NCI-H446 treated with DMSO at 0.1 percent for 48 hours (cell line): Measurements from ENCODE around the gene COQ5.
A peak's percentile ranks its signal among the peaks of the same experiment; 100 is the strongest.

ENCODE experiments used
- DNase-seq: peaks from one replicate; lab custom pipeline; 2025; lab: John Stamatoyannopoulos, UW

COQ5 gene

GRCh38 chr12:120483621-120484020 lies 45.3 kb downstream of the COQ5 start:
- no peak for DNase-seq

GRCh38 chr12:120481022-120481767 lies 47.8 kb downstream of the COQ5 start:
- DNase-seq: no peak

- no peak for DNase-seq
Observed at GRCh38 chr12:120480211-120480610, 48.7 kb downstream of the COQ5 start.

GRCh38 chr12:120479458-120479857 lies 49.5 kb downstream of the COQ5 start:
- no peak for DNase-seq

- no peak for DNase-seq
Observed at GRCh38 chr12:120475643-120476042, 53.3 kb downstream of the COQ5 start.

GRCh38 chr12:120474616-120474960 lies 54.4 kb downstream of the COQ5 start:
- no peak for DNase-seq

GRCh38 chr12:120473807-120474615 lies 54.9 kb downstream of the COQ5 start:
- DNase-seq: no peak

GRCh38 chr12:120472521-120472920 lies 56.4 kb downstream of the COQ5 start:
- no peak for DNase-seq

- no peak for DNase-seq
Observed at GRCh38 chr12:120470150-120470784, 58.7 kb downstream of the COQ5 start.

- DNase-seq: peak; percentile 90
Observed at GRCh38 chr12:120469450-120470149, 59.4 kb downstream of the COQ5 start, which contains the start of gene SRSF9. Gene SRSF9, minus strand, starts transcription at chr12:120469748. Its CDS starts 139 bp downstream, at chr12:120469609.

GRCh38 chr12:120468821-120469449 lies 60.0 kb downstream of the COQ5 start:
- DNase-seq: no peak

- no peak for DNase-seq
Observed at GRCh38 chr12:120468325-120468820, 60.6 kb downstream of the COQ5 start.

GRCh38 chr12:120467439-120467838 lies 61.5 kb downstream of the COQ5 start:
- DNase-seq: no peak

- no peak for DNase-seq
Observed at GRCh38 chr12:120466560-120467315, 62.2 kb downstream of the COQ5 start.

- DNase-seq: no peak
Observed at GRCh38 chr12:120465756-120466155, 63.2 kb downstream of the COQ5 start.

GRCh38 chr12:120463712-120464111 lies 65.2 kb downstream of the COQ5 start:
- no peak for DNase-seq

GRCh38 chr12:120462099-120462640 lies 66.8 kb downstream of the COQ5 start:
- no peak for DNase-seq

GRCh38 chr12:120460157-120460556 lies 68.8 kb downstream of the COQ5 start:
- DNase-seq: no peak

- no peak for DNase-seq
Observed at GRCh38 chr12:120457133-120457532, 71.8 kb downstream of the COQ5 start.

- DNase-seq: no peak
Observed at GRCh38 chr12:120455302-120455701, 73.7 kb downstream of the COQ5 start.
